Adrenal gland (tissue), 12 donors: ENCODE results near the gene ZNF8. TPM values are rescaled to one million over a fixed set of nuclear protein-coding genes. Genes with fewer than 3 reads are reported as not detected.

Experiments used
- DNase-seq, 7 donors: peaks; one replicate each; pipeline ENCODE4 v3.0.0-alpha.2; 2019 to 2020
- H3K27ac ChIP-seq, 5 donors: fragments of 200-600 bp; sonication (generic) in 4 of 5; 1 replicate in 3 of 5; 2 replicates in 2 of 5; pipeline versions ENCODE4 v1.5.1 to v1.8.0; 2016 to 2020; ENCODE audit warnings: mild to moderate bottlenecking in 1 of 5
- H3K27me3 ChIP-seq: fragments of 200-600 bp; 2 replicates; pipeline ENCODE4 v1.8.0; 2021
- H3K36me3 ChIP-seq, 2 donors: fragments of 200-600 bp; replicated peaks in 1 of 2; 1 replicate in 1 of 2; 2 replicates in 1 of 2; pipeline versions ENCODE4 v1.5.1 to v1.8.0; 2018 to 2022
- H3K4me1 ChIP-seq, 2 donors: fragments of 200-600 bp; replicated peaks in 1 of 2; 1 replicate in 1 of 2; 2 replicates in 1 of 2; pipeline versions ENCODE4 v1.5.1 to v1.8.0; 2018 to 2021
- H3K4me3 ChIP-seq, 4 donors: fragments of 200-600 bp; sonication (generic) in 3 of 4; one replicate each; pipeline ENCODE4 v1.5.1; 2016 to 2018
- H3K9me3 ChIP-seq, 3 donors: fragments of 200-600 bp; sonication (generic) in 1 of 3; replicated peaks in 1 of 3; 1 replicate in 2 of 3; 2 replicates in 1 of 3; pipeline versions ENCODE4 v1.5.1 to v1.8.0; 2016 to 2021
- POLR2A ChIP-seq, 2 donors: fragments of 450-650 bp; IDR thresholded peaks; one replicate each; pipeline ENCODE4 v1.6.1; 2017; ENCODE audit warnings: antibody characterized with exemption in 2 of 2, mild to moderate bottlenecking in 2 of 2, moderate library complexity in 1 of 2
- WGBS, 4 donors: extraction: QIAGEN DNeasy Blood & Tissue Kit in 2 of 4; methylation state at CpG; one replicate each; pipeline versions ENCODE4 v1.1.5 to v1.1.7; 2013 to 2017; 5-methylcytosine and 5-hydroxymethylcytosine counted together
- intact Hi-C, 2 donors: fragments of 100-400 bp; cut with DNase I; formaldehyde crosslinking; loops; one replicate each; pipeline versions ENCODE4 v1.14.1 to v1.15.0; 2022 to 2023
- polyA plus RNA-seq, 3 donors: library from polyadenylated mRNA; stranded (reverse); fragments of 200-250 nt in 2 of 3; fragments of 350-450 nt in 1 of 3; fragmentation: Illumina TruSeq in 1 of 3; extraction: RNeasy Lipid Tissue Mini Kit (QIAGEN cat#74804) in 1 of 3; gene quantifications; one replicate each; pipeline ENCODE4 v1.2.3, GENCODE V29; 2013 to 2014
- total RNA-seq, 9 donors: library from RNA; depleted of rRNA in 4 of 9; stranded (reverse); fragments of >200 nt in 4 of 9; fragments of 120-200 nt in 1 of 9; fragmentation: NEBNext Ultra II Directional in 1 of 9; extraction: Animal tissue kit (Norgen Biotek cat#: 25700) in 1 of 9; gene quantifications; one replicate each; pipeline versions ENCODE4 v1.1.0 to v1.2.4, GENCODE V29; 2013 to 2023
- TF ChIP-seq, protein P1 (sequence below), 6 experiments: fragments of 450-650 bp in 4 of 6; fragments of 200-600 bp in 2 of 6; sonication (generic) in 1 of 6; IDR thresholded peaks; 1 replicate in 5 of 6; 2 replicates in 1 of 6; pipeline versions ENCODE4 v1.5.1 to v1.8.0; 2016 to 2021; ENCODE audit warnings: antibody characterized with exemption in 6 of 6, mild to moderate bottlenecking in 2 of 6, moderate library complexity in 1 of 6
- donor health status: healthy with polysubstance abuse.
- donor health status: Bipolar disorder and iron deficiency.
- donor health status: DM: yes; HTN: yes; CAD: no.
- donor health status: DM: no; HTN: no; CAD: no.
- donor health status: DM: no; HTN: no; CAD: no.
- donor health status: DM: yes; HTN: yes; CAD: no.

The ZNF8 gene
- total and polyA plus RNA-seq, 12 donors, result 1.6 to 8.6 (median 6.6) TPM

GRCh38 chr19:58268344-58268743 is 10.4 kb upstream of the ZNF8 start:
- Histone ChIP-seq H3K27ac (no peak overlapping the region), H3K27me3 (no peaks in the 10 kb centered on the region), H3K36me3 (no peaks in the 10 kb centered on the region), H3K9me3 (peaks cover 0 to 99% (median 0%) of the 10 kb centered on the region in 3 donors), H3K4me3 (no peak overlapping the region), H3K4me1 (no peaks in the 10 kb centered on the region)
- TF ChIP-seq, protein P1, sequence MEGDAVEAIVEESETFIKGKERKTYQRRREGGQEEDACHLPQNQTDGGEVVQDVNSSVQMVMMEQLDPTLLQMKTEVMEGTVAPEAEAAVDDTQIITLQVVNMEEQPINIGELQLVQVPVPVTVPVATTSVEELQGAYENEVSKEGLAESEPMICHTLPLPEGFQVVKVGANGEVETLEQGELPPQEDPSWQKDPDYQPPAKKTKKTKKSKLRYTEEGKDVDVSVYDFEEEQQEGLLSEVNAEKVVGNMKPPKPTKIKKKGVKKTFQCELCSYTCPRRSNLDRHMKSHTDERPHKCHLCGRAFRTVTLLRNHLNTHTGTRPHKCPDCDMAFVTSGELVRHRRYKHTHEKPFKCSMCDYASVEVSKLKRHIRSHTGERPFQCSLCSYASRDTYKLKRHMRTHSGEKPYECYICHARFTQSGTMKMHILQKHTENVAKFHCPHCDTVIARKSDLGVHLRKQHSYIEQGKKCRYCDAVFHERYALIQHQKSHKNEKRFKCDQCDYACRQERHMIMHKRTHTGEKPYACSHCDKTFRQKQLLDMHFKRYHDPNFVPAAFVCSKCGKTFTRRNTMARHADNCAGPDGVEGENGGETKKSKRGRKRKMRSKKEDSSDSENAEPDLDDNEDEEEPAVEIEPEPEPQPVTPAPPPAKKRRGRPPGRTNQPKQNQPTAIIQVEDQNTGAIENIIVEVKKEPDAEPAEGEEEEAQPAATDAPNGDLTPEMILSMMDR (IDR thresholded peaks at IDR 0.05), result no peak
- no peak for TF ChIP-seq POLR2A (IDR thresholded peaks at IDR 0.05)
- DNase-seq, result no peak
- intact Hi-C loops, result loop anchor here in 1 of 2 donors (10.0 kb wide), 1 partner anchor 64 kb away; no protein-coding TSS in a partner anchor
- 93 to 97% (median 95%) methylated on average over 3 of the region's 3 CpGs for WGBS, 4 donors

DNA sequence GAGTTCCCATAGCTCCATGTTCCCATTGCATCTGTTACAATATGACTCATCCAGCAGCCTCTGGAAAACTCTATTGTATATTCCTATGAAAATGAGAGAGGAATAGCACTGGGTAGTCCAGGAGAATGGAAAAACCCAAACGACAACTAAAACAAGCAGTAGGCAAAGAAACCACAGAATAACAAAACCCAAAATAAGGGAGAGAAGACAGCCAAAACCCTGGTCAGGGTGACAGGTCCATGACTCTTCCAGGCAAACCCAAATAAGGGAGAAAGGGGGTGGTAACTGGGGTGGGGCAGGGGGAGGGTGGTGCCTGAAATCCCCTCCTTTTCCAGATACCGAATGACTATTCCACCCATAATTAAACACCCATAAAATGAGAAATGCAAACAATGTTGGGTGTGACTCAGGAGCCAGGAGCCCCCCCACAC is 4.0 kb upstream of the ZNF8 start:
- TF ChIP-seq, protein P1 (IDR thresholded peaks at IDR 0.05), result no peak
- TF ChIP-seq POLR2A (IDR thresholded peaks at IDR 0.05), result no peak
- intact Hi-C loops, result loop anchor here in 1 of 2 donors (5.0 kb wide), 1 partner anchor 37 kb away; no protein-coding TSS in a partner anchor
- peaks cover 0 to 50% (median 0%) of the 10 kb centered on the region in 3 donors for H3K9me3 ChIP-seq
- no peak overlapping the region for H3K4me3 ChIP-seq
- H3K4me1 ChIP-seq, result peaks cover 4% of the 10 kb centered on the region in 2 donors
- WGBS, 4 donors, result 91 to 97% (median 94%) methylated on average over 2 of the region's 2 CpGs
- H3K27me3 ChIP-seq, result no peaks in the 10 kb centered on the region
- no peak for DNase-seq
- H3K36me3 ChIP-seq, result no peaks in the 10 kb centered on the region
- H3K27ac ChIP-seq, result no peak overlapping the region

DNA sequence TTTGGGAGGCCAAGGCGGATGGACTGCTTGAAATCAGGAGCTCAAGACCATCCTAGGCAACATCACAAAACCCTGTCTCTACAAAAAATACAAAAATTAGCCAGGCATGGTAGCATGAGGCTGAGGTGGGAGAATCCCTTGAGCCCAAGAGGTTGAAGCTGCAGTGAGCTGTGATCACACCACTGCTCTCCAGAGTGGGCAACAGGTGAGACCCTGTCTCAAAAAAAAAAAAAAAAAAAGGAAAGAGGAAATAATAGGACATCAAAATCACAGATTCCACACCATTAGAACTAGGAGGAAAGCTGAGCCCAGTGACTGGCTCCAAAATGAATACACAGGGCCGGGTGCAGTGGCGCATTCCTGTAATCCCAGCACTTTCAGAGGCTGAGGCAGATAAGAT is 3.2 kb upstream of the ZNF8 start:
- peaks cover 0 to 42% (median 0%) of the 10 kb centered on the region in 3 donors for H3K9me3 ChIP-seq
- no peak for TF ChIP-seq POLR2A (IDR thresholded peaks at IDR 0.05)
- TF ChIP-seq, protein P1 (IDR thresholded peaks at IDR 0.05), result no peak
- WGBS, 4 donors, result 91 to 100% (median 97%) methylated on average over 3 of the region's 3 CpGs
- no peak overlapping the region for H3K4me3 ChIP-seq
- no peak overlapping the region for H3K27ac ChIP-seq
- H3K36me3 ChIP-seq, result no peaks in the 10 kb centered on the region
- no peak for DNase-seq
- peaks cover 6 to 11% of the 10 kb centered on the region in 2 donors for H3K4me1 ChIP-seq
- no peaks in the 10 kb centered on the region for H3K27me3 ChIP-seq
- intact Hi-C loops, result no loop called here

GRCh38 chr19:58277197-58277596 is 1.6 kb upstream of the ZNF8 start:
- H3K27ac ChIP-seq, result no peak overlapping the region
- H3K27me3 ChIP-seq, result no peaks in the 10 kb centered on the region
- intact Hi-C loops, result no loop called here
- DNase-seq, result no peak
- TF ChIP-seq, protein P1 (IDR thresholded peaks at IDR 0.05), result no peak
- no peak for TF ChIP-seq POLR2A (IDR thresholded peaks at IDR 0.05)
- H3K36me3 ChIP-seq, result no peaks in the 10 kb centered on the region
- H3K9me3 ChIP-seq, result peaks cover 0 to 26% (median 0%) of the 10 kb centered on the region in 3 donors
- WGBS, 4 donors, result 92 to 99% (median 97%) methylated on average over 7 of the region's 7 CpGs
- H3K4me1 ChIP-seq, result peaks cover 6 to 11% of the 10 kb centered on the region in 2 donors
- H3K4me3 ChIP-seq, result no peak overlapping the region
